Measurements from ENCODE around the gene ASTN2.

GRCh38 chr9:116378873-116379272, 1036.0 kb downstream of the ASTN2 start:
- no peak for TF ChIP-seq CTCF (IDR thresholded peaks at IDR 0.05)
- TF ChIP-seq POLR2A (IDR thresholded peaks at IDR 0.05), result no peak
- no peak for TF ChIP-seq POLR2AphosphoS5 (IDR thresholded peaks at IDR 0.05)

All from prostate gland (tissue), 2 donors.